ENCODE data around the gene WSCD2. TPM values are rescaled to one million over a fixed set of nuclear protein-coding genes. Genes with fewer than 3 reads are reported as not detected.
A peak's percentile ranks its signal among the peaks of the same experiment; 100 is the strongest.

WSCD2 gene
- total RNA-seq, 1 donor from 2014 or later: 4.2 TPM

- Histone ChIP-seq H3K27me3 (no peaks in the 10 kb centered on the region), H3K27ac (no peak overlapping the region), H3K4me3 (no peak overlapping the region), H3K4me1 (no peaks in the 10 kb centered on the region), H3K36me3 (no peaks in the 10 kb centered on the region), H3K9me3 (no peaks in the 10 kb centered on the region)
- intact Hi-C loops (cut with DNase I): no loop called here
- no peak for DNase-seq (ENCODE audit: extremely low spot score in 2 of 2)
- TF ChIP-seq POLR2AphosphoS5 (IDR thresholded peaks at IDR 0.05; ENCODE audit: insufficient read depth in 1 of 2, low read depth in 1 of 2) (no peak), POLR2A (IDR thresholded peaks at IDR 0.05) (no peak), CTCF (IDR thresholded peaks at IDR 0.05) (no peak)
Observed at GRCh38 chr12:108282676-108283075, 153.6 kb downstream of the WSCD2 start.

- TF ChIP-seq POLR2AphosphoS5 (IDR thresholded peaks at IDR 0.05; ENCODE audit: insufficient read depth in 1 of 2, low read depth in 1 of 2): no peak
- TF ChIP-seq CTCF (IDR thresholded peaks at IDR 0.05): no peak
- TF ChIP-seq POLR2A (IDR thresholded peaks at IDR 0.05): no peak
- no peak for DNase-seq (ENCODE audit: extremely low spot score in 2 of 2)
- Histone ChIP-seq H3K27ac (no peak overlapping the region), H3K27me3 (no peaks in the 10 kb centered on the region), H3K36me3 (no peaks in the 10 kb centered on the region), H3K9me3 (no peaks in the 10 kb centered on the region), H3K4me1 (peaks cover 6% of the 10 kb centered on the region), H3K4me3 (no peak overlapping the region)
- intact Hi-C loops (cut with DNase I): no loop called here
Observed at GRCh38 chr12:108284163-108284562, 155.1 kb downstream of the WSCD2 start.

DNA sequence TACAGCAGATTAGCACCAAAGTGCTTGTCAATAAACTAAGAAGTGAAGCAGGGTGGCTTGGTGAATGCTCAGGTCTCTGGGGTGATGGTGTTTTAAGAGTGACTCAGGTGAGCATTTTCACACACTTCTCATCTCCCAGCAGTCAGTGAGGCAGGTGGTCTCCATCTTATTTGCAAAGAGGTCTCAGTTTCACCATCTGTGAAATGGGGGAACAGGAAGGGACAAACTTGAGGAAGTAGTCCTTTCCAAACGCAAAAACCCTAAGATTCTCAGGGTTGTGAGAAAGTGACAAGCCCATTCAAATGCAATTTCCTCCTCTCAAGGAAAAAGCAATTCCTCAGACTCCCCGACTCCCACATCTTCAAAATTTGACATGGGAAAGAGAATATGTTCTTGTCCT, 155.9 kb downstream of the WSCD2 start:
- TF ChIP-seq POLR2AphosphoS5 (IDR thresholded peaks at IDR 0.05; ENCODE audit: insufficient read depth in 1 of 2, low read depth in 1 of 2) (no peak), POLR2A (IDR thresholded peaks at IDR 0.05) (no peak), CTCF (IDR thresholded peaks at IDR 0.05) (no peak)
- no peaks in the 10 kb centered on the region for H3K27me3 ChIP-seq

DNA sequence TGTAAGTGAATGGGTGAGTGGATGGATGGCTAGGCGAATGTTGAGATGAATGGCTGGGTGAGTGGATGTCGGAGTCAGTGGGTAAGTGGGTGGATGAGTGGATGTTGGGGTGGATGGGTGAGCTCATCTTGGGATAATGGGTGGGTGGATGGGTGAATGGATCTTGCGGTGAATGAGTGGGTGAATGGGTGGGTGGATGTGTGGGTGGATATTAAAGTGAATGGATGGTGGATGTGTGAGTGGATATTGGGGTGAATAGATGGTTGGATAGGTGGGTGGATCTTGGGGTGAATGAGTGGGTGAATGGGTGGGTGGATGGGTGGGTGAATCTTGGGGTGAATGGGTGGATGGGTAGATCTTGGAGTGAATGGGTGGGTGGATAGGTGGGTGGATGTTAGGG, 158.1 kb downstream of the WSCD2 start:
- intact Hi-C loops (cut with DNase I): no loop called here
- TF ChIP-seq POLR2AphosphoS5 (IDR thresholded peaks at IDR 0.05; ENCODE audit: insufficient read depth in 1 of 2, low read depth in 1 of 2) (no peak), CTCF (IDR thresholded peaks at IDR 0.05) (no peak), POLR2A (IDR thresholded peaks at IDR 0.05) (no peak)
- H3K36me3 ChIP-seq: no peaks in the 10 kb centered on the region

More for the DNA sequence above, 155.9 kb downstream of the WSCD2 start:
- Histone ChIP-seq H3K4me3 (no peak overlapping the region), H3K4me1 (peaks cover 9% of the 10 kb centered on the region), H3K9me3 (no peaks in the 10 kb centered on the region), H3K27ac (no peak overlapping the region), H3K36me3 (no peaks in the 10 kb centered on the region)
- no peak for DNase-seq (ENCODE audit: extremely low spot score in 2 of 2)
- intact Hi-C loops (cut with DNase I): no loop called here

DNA sequence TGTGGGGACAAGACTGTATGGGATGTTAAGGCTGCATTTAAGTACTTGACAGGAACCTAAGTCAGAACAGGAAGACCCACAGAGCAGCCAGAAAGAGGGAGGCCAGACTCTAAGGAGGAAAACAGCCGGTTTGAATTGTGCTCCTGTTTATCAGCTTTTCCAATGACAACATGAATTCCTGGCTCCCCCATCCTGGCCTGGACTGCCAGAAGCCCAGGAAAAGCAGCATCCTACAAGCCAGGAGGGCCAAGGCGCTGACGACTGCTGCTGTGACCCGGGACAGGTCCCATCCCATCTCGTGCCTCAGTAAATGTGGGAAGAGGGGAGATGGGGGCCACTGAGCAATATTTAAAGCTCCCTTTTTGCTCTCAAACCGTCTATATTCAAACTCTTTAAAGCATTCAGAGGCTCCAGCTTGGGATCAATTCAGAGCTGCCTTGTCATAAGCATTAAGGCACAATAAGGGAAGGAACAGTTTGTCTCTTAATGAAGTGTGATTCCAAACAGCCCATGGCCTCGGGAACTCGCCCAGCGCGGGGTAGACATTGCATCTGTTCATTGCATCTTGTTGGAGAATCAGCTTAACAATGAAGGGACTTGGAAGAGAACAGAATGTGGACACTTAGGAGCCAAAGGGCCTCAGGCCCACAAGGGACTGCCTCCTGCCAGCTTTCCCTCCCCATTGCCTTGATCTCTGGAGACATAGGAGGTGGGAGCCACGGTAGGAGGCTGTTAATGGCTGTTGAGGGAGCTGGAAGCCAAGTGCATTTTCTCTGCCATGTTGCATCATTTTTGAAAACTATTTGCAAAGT, 160.5 kb downstream of the WSCD2 start:
- Histone ChIP-seq H3K27me3 (no peaks in the 10 kb centered on the region), H3K9me3 (no peaks in the 10 kb centered on the region), H3K4me1 (peaks cover 9% of the 10 kb centered on the region), H3K36me3 (no peaks in the 10 kb centered on the region), H3K27ac (peak overlapping the region; percentile 45), H3K4me3 (no peak overlapping the region)
- intact Hi-C loops (cut with DNase I): no loop called here
- DNase-seq (ENCODE audit: extremely low spot score in 2 of 2): peak in 1 of 2 donors; percentile 97
- TF ChIP-seq POLR2A (IDR thresholded peaks at IDR 0.05): no peak
- peak in 1 of 2 donors; percentile 56 for TF ChIP-seq POLR2AphosphoS5 (IDR thresholded peaks at IDR 0.05; ENCODE audit: insufficient read depth in 1 of 2, low read depth in 1 of 2)
- no peak for TF ChIP-seq CTCF (IDR thresholded peaks at IDR 0.05)

More for the DNA sequence above, 158.1 kb downstream of the WSCD2 start:
- no peaks in the 10 kb centered on the region for H3K9me3 ChIP-seq
- no peak overlapping the region for H3K4me3 ChIP-seq
- H3K27ac ChIP-seq: no peak overlapping the region
- no peaks in the 10 kb centered on the region for H3K27me3 ChIP-seq
- DNase-seq (ENCODE audit: extremely low spot score in 2 of 2): no peak
- H3K4me1 ChIP-seq: peaks cover 9% of the 10 kb centered on the region

Measured in vagina (tissue), 2 donors.